Measurements from ENCODE around the gene EML4.

DNA sequence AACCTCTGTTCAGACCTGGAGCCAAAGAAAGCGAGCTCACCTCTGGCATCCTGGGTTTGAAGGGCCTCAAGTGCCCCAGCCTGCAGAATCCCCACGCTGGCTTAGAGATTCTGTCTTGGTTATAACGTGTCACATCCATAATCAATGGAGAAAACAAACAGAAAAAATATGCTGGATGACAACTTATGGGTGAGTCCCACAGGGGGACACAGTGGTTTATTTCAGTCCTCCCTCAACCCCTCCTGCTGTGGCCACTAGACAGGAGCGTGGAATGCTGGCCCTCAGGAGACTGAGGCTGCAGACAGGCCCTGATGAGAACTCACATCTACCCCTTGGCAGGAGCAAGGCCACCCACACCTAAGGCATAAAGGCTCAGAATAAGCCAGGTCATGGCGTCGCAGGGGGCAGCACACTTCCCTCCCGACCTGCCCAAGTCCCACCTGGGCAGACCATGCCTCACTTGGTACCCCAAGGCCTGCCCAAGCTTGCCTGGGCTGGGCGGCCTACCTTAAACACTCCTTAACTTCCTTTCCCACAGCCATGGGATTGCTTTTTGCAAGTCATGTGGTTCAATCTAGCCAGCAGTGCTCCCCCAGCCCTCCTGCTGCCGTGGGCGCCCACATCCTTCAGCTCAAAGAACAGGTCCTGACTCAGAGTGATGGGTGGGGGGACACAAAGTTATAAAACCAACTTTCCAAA is 171.9 kb downstream of the EML4 start:
- TF ChIP-seq, protein P1, sequence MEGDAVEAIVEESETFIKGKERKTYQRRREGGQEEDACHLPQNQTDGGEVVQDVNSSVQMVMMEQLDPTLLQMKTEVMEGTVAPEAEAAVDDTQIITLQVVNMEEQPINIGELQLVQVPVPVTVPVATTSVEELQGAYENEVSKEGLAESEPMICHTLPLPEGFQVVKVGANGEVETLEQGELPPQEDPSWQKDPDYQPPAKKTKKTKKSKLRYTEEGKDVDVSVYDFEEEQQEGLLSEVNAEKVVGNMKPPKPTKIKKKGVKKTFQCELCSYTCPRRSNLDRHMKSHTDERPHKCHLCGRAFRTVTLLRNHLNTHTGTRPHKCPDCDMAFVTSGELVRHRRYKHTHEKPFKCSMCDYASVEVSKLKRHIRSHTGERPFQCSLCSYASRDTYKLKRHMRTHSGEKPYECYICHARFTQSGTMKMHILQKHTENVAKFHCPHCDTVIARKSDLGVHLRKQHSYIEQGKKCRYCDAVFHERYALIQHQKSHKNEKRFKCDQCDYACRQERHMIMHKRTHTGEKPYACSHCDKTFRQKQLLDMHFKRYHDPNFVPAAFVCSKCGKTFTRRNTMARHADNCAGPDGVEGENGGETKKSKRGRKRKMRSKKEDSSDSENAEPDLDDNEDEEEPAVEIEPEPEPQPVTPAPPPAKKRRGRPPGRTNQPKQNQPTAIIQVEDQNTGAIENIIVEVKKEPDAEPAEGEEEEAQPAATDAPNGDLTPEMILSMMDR (IDR thresholded peaks at IDR 0.05 in 2 of 3, conservative IDR thresholded peaks at IDR 0.05 in 1 of 3; ENCODE audit: control insufficient read depth in 2 of 3, extremely low read depth in 1 of 3, insufficient read depth in 1 of 3, low read depth in 3 of 3, low read length in 3 of 3), result no peak
- TF ChIP-seq, protein P2, sequence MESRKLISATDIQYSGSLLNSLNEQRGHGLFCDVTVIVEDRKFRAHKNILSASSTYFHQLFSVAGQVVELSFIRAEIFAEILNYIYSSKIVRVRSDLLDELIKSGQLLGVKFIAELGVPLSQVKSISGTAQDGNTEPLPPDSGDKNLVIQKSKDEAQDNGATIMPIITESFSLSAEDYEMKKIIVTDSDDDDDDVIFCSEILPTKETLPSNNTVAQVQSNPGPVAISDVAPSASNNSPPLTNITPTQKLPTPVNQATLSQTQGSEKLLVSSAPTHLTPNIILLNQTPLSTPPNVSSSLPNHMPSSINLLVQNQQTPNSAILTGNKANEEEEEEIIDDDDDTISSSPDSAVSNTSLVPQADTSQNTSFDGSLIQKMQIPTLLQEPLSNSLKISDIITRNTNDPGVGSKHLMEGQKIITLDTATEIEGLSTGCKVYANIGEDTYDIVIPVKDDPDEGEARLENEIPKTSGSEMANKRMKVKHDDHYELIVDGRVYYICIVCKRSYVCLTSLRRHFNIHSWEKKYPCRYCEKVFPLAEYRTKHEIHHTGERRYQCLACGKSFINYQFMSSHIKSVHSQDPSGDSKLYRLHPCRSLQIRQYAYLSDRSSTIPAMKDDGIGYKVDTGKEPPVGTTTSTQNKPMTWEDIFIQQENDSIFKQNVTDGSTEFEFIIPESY (IDR thresholded peaks at IDR 0.05), result no peak
- TF ChIP-seq RFX5 (IDR thresholded peaks at IDR 0.05; ENCODE audit: low read depth, low read length) (no peak), NRF1 (conservative IDR thresholded peaks at IDR 0.05; ENCODE audit: low read depth, low read length) (no peak)
